NCI-H1092 treated with DMSO at 0.1 percent for 48 hours (cell line): Measurements from ENCODE around the gene LAIR1.
"Not testable (repeated sequence)": the region's sequence is repeated elsewhere in the genome, so short reads cannot be mapped to it uniquely, and the experiment has no call there.

Source experiments
- DNase-seq: peaks from one replicate; lab custom pipeline; 2025; lab: John Stamatoyannopoulos, UW

LAIR1 gene

DNA sequence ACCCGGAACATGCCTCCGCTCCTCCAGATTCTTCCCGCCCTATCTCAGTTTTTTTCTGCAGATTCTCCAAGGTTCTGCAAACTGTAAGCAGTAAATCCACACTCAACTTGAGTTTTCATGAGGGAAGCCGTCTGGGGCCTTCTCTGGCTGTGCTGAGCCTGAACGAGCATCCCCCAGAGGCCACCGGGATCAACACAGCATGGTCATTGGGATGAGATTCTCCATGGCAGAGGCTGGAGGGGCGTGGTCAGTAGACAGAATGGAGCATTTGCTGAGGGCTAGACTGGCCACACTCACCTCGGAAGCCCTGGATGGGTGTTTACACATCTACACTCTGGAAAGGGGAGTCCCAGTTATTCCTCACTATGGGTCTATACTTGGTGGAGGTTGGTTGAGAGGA is 23.4 kb downstream of the LAIR1 start:
- no peak for DNase-seq

DNA sequence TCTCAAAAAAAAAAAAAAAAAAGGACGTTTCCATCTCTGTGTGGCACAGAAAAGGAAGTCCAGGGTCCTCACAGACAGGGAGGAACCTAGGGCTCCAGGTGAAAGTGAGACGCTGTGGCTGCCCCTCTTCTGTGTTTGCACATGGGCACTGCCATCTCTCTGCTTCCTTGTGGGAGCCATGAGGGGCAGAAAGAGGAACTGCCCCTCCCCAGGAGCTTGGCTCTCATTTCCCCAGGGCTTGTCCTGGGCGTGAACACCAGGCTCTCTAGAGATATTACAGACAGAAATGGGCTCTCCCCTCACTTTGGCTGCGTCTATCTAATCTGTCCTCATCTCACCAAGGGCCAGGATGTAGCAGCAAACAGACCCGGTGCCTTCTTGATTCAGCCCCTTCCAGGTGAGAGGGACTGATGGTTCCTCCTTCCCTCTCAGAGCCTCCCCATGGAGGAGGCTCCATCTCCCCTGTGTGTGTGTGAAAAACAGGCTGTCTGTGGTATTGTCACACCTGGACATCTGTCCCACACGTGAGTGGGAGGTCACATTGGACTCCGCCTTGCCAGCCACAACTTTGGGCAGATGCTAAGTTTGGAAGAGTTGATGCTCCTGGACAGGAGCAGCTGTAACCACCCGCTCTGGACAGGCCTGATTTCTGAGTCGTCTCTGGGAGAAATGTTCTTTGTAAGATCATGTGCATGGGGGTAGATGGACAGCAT is 24.9 kb downstream of the LAIR1 start:
- DNase-seq = no peak

DNA sequence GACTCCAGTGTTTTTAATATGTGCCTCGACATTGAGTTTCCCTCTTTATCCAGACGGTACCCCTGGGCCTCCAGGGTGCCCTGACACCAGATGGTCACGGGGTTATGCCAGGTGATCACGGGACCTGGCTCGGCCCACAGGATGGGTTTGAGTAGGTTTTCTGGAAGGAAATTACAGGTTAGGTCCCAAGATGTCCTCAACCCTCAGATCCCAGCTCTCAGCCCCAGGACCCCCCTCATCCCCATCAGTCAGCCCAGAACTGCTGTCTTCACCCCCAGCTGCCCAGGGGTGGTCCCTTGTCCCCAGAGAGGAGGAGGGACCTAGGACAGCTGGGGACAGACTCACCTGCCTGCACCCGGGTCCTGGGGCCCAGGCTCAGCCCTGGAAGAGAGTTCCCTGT is 26.2 kb downstream of the LAIR1 start:
- no peak for DNase-seq

DNA sequence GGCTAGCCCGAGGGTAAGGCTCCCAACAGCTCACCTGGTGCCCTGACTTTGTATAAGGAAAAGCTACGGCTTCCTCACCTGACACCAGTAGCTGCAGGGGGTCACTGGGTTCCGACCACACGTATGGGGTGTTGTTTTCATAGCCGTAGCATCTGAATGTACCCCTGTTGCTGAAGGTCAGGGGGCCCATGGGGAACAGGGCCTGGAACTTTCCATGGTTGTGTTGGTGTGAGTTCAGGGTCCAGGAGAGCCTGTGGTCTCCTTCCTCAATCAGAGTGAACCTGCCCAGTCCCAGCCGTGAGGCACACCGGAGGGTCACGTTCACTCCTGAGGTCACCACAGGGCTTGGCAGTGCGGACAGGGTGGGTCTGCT is 26.9 kb downstream of the LAIR1 start:
- DNase-seq = no peak

DNA sequence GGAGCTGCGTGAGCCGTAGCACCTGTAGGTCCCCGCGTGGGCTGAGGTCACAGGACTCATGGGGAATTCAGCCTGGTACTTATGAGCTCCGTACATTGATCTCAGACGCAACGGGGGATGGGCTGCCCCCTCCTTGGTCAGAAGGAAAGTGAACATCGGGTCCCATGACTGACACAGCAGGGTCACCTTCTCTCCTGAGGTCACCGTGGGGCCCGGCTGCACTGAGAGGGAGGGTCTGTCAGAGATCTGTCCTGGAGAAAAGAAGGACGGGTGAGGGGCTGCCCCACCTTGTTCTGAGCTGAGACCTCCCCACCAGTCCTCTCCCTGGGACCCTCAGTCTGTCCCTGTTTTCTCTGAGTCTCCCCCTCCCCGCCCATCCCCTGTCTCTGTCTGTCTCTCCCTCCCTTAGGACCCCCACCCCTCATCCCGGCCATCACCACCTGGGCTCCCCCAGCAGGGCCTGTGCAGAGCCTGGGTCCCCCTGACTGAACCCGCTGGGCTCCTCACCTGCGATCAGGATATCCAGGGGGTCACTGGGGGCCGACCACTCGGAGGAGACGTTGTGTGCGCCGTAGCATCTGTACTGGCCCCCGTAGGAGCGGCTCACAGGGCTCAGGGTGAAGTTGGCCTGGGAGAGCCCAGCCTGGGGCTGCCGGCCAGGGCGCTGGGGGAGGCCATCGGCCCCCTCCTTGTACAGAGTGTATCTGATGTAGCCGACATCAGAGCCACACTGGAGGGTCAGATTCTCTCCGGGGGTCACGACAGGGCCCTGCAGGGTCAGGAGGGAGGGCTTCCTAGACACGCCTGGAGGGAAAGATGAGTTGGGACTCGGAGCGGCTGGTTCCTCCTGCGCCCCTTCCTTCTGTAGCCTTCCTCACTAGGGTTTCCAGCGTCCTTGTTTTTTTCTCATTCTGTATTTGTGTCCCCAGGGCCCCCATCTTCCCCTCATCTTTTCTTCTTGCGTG is 27.6 kb downstream of the LAIR1 start:
- DNase-seq = no peak

DNA sequence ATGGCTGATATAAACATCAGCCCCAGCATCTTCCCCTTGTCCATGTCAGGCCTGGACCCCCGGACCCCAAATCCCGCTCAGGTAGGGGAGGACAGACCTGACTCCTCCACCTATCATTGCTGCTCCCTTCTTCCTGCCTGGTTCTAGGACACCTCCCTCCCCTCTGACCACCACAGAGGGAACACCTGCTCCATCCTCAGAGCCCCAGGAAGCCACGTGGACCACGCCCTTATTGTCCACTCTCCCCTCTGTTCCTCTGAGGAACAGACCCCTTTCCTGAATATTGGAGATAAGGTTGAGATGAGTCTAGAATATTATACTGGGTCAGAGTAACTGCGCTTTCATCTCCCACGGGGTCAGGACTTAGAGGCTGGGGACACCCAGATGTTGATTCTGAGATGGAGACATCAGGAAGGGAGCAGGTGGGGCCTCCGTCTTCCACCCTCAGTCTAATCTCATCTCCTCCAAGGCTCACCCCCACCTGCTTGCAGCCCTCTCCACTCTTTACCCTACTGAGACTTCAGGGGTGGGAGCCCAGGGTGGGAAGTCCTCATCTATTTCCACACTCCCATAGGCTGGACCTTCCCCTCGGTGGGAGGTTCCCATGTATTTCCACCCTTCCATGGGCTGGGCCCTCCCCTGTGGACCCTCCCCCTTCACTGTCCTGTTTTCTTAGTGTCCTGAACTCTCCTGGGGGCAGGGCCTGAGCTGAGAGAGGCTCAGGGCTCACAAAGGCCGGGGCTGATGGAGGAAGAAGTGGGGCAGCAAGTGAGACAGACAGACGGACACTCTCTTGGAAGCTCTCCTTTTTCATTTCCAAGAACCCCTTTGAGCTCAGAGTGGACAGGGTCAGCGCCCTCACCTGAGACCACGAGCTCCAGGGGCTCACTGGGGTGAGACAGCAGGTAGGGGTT is 28.5 kb downstream of the LAIR1 start:
- DNase-seq = no peak

DNA sequence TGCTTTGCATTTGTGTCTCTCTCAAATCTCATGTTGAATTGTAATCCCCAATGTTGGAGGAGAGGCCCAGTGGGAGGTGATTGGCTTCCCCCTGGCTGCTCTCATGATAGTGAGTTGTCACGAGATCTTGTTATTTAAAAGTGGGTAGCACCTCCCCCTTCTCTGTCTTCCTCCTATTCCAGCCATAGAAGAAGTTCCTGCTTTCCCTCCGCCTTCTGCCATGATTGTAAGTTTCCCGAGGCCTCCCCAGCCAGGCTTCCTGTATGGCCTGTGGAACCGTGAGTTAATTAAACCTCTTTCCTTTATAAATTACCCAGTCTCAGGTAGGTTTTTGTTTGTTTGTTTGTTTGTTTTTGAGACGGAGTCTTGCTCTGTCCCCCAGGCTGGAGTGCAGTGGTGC is 29.6 kb downstream of the LAIR1 start:
- no peak for DNase-seq

DNA sequence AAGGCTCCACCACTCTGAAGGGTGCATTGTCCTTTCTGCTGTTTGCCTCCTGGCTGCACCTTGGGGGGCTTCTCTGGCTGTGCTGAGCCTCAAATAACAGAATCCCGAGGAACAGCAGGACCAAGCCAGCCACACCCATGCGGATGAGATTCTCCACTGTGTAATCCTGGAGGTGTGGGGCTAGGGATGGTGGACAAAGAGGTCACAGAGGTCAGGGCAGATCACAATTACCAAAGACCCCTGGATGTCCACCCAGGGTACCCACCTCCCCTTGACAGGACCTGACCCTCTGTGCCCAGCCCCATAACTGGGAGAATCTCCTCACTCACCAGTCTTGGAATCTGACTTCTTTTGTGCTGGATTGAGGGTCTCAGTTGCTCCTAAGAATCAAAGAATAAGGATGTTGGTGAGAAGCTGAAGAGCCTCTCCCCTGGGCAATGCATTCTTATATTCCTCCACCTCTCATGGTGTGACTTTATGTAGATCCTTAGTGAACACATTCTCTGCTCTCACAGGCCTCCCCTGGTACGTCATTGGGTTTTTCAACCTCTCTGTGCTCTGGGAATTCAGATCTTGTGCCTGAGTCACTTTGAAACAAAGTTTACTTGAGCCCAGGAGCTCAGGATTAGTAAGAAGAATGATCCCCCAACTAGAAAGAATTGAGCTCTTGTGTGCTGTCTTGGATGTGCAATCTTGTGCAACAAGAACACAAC is 31.0 kb downstream of the LAIR1 start:
- no peak for DNase-seq

DNA sequence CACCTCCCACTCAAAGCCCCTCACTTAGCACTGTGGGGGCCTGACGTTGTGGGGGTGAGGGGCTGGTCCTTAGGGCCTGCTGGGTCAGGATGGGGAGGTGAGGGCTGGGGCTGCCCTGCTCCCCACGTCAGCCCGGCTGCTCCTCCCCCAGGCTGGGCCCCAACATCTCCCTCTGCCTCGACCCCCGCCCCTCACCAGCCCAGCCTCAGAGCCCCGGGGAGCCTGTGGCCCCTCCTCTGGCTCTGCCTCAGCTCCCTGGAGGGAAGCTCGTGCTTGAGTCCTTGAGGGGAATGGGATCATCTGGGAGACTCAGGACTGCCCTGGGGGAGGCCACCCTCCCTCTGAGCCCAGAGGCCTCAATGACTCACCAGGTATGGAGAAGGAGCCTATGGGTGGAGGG is 32.6 kb downstream of the LAIR1 start:
- DNase-seq = no peak

DNA sequence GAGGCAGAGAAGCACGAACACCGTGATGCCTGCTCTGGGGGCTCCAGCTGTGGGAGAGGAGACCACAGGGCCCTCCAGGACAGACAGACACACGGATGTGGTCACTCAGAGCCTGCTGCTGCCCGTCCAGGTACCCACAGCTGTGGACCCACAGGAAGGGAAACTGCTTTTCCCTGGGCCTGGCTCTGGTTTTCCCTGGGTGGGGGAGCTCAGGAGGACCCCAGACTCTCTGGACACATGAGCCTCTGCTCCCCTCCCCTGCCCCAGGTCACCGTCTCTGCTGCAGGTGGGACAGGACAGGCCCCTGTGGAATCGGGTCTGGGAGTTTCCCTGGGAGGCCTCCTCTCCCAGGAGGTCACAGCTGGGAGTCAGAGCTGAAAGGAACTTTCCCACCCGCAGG is 33.1 kb downstream of the LAIR1 start:
- no peak for DNase-seq

DNA sequence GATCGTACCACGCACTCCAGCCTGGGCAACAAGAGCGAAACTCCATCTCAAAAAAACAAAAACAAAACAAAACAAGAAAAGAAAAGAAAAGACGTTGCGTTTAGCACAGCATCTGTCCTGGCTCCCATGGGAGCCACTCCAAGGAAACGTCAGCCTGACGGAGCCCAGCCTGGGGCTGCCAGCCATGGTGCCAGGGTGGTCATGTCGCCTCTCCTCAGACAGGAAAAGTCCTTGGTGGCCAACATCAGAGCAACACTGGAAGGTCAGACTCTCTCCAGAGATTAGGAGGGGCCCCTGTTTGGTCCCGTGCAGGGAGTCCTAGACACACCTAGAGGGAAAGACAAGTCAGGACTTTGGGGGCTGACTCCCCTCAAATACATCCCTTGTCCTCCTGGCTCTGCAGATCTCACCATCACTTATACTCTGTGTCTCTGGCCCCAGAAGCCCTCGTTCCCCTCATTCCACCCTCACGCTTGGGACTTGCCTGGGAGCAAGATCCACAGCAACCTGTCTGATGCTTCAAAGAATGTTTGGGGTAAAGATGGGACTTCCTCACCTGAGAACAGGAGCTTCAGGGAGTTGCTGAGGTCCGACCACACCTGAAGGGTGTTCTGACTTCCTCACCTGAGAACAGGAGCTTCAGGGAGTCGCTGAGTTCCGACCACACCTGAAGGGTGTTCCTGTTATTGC is 35.1 kb downstream of the LAIR1 start:
- DNase-seq = no peak

DNA sequence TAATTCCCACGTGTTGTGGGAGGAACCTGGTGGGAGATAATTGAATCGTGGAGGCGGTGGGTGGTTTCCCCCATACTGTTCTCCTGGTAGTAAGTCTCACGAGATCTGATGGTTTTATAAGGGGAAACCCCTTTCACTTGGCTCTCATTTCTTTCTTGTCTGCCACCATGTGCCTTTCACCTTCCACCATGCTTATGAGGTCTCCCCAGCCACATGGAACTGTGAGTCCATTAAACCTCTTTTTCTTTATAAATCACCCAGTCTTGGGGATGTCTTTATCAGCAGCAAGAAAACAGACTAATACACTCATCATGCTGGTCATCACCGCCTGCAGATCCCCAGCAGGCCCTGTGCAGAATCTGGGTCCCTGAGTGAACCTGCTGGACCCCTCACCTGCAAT is 36.0 kb downstream of the LAIR1 start:
- not testable (repeated sequence) for DNase-seq

DNA sequence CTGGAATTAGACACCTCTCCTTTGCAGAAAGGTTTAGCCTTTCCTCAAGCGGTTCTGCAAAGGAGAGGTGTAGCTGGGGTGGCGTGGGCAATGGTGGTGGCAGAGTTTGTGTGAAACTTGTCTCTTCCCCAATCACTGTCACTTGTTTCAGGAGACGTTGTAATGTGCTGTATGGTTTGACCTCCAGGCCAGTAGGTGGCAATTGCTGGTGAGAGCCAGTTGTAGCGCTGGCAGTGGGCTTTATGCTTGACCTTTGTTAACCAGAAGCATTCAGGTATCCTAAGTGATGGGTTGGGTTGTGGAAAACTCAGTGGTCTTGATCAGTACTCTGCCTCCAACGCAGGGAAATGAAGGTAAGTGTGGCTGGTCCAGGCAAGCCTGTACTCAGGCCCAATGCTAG is 39.1 kb downstream of the LAIR1 start:
- DNase-seq = no peak

DNA sequence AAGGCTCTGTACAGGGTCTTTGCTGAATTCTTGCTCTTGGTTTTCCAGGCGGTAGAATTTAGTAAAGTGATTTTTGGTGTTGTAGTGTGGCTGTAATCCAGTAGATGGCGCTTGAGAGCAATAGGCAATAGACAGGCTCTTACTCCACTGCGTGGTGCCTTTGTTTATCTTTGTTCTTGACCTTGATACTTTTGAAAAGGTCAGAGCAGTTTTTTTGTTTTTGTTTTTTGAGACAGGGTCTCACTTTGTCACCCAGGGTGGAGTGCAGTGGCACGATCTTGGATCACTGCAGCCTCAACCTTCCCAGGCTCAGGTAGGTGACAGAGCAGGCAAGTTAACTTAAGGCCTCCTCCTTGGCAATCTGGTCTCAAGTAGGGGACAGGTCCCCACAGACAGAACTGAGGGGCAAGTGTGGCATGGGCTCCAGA is 39.5 kb downstream of the LAIR1 start:
- peak; percentile 38 for DNase-seq

DNA sequence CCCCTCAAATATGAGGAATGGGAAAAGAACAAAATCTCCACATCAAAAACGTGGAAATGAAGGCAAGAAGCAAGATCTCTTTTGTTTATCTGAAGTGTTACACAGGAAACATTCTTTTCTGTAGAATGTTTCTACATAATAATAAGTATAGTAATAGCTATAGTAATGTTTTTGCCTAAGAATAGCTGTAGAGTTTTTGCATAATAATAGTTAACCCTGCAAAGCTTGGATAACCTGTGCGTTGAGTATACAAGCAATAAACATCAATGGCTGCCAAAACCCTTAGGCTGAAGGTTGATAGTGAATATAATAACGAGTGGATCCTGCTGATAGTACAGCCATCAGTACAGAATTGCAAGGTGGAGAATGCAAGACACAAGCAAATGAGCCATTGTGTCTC is 40.7 kb downstream of the LAIR1 start:
- DNase-seq = no peak

DNA sequence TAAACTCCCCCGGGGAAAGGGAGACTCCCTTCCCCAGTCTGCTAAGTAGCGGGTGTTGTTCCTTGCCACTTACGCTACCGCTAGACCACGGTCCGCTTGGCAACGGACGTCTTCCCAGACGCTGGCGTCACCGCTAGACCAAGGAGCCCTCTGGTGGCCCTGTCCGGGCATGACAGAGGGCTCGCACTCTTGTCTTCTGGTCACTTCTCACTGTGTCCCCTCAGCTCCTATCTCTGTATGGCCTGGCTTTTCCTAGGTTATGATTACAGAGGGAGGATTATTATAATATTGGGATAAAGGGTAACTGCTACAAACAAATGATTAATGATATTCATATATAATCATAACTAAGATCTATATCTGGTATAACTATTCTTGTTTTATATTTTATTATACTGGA is 41.8 kb downstream of the LAIR1 start:
- DNase-seq = not testable (repeated sequence)

DNA sequence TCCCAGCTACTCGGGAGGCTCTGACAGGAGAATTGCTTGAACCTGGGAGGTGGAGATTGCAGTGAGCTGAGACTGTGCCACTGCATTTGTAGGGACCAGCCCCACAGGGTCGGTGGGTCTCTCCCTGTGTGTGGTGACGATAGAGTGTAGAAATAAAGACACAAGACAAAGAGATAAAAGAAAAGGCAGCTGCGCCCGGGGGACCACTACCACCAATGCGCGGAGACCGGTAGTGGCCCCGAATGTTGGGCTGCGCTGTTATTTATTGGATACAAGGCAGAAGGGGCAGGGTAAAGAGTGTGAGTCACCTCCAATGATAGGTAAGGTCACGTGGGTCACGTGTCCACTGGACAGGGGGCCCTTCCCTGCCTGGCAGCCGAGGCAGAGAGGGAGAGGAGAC is 42.4 kb downstream of the LAIR1 start:
- not testable (repeated sequence) for DNase-seq

DNA sequence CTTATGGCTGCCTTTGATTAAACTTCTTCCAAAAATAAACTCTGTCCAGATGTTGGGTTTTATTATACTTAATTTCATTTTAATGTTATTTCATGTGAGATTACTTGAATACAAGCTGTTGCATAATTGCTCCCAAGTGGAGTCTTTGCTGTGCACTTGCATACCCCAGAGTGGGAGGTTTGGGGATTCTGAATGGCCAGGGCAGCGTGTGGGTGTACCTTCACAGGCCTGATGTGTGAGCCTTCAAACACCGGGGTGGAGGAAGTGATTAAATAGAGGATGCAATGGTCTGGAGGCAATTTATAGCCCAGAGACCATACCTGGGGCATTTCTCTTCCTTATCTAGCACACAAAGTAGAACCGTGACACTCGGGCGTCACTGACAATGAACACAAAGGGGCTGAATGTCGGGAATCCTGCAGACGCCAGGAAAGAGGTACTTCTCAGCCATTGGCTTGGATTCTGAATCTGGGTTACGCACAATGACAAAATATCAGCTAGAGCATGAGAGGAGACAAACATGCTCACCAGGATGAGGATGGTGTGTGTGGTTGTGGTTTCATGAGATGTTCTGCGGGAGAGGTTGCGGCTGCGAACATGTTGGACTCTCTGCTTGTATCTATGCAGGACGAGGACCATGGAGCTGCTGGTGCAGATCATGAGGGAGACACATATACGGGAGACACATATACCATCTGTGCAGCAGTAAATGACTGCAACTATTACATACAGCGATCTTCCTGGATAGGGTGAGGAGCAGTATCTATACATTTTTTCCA is 44.6 kb downstream of the LAIR1 start:
- DNase-seq = no peak

DNA sequence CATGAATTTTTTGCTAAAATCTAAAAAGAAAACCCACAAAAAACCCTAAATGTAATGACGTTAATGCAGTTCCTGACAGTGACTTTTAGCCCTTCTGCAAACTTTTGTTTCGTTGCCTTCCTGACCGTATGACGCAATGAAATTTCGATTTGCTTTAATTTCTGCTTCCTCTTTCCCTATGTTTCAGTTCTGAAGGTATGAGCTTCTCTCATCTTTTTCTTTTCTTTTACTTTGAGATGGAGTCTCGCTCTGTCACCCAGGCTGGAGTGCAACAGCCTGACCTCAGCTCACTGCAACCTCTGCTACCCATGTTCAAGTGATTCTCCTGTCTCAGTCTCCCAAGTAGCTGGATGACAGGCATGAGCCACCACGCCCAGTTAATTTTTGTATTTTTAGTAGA is 45.7 kb downstream of the LAIR1 start:
- no peak for DNase-seq

DNA sequence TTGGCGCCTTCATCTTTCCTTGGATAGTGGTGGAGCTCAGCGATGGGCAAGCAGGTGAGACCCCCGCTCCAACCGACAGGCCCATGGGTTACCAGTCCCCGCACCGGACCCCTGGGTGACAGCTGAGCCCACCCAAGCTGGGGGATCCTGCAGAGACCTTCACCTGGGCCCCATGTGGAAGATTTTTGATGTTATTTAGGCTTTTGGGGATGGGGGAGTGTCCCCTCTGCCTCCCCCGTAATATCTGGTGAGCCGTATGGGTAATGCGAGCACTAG is 46.8 kb downstream of the LAIR1 start:
- no peak for DNase-seq
